Measurements from ENCODE around the gene CMSS1.
"Not testable (repeated sequence)": the region's sequence is repeated elsewhere in the genome, so short reads cannot be mapped to it uniquely, and the experiment has no call there.

The CMSS1 gene

GRCh38 chr3:100083209-100083608 is 265.5 kb downstream of the CMSS1 start:
- DNase-seq (ENCODE audit: low spot score) = no peak

GRCh38 chr3:100084100-100084806 is 266.6 kb downstream of the CMSS1 start:
- no peak for DNase-seq (ENCODE audit: low spot score)

GRCh38 chr3:100086401-100086800 is 268.7 kb downstream of the CMSS1 start:
- DNase-seq (ENCODE audit: low spot score) = no peak

- peak; percentile 91 for DNase-seq (ENCODE audit: low spot score)
Observed at GRCh38 chr3:100087198-100087597, 269.5 kb downstream of the CMSS1 start.

- no peak for DNase-seq (ENCODE audit: low spot score)
Observed at GRCh38 chr3:100088735-100089368, 271.2 kb downstream of the CMSS1 start.

GRCh38 chr3:100089812-100090668 is 272.4 kb downstream of the CMSS1 start:
- peak; percentile 67 for DNase-seq (ENCODE audit: low spot score)

GRCh38 chr3:100090669-100091005 is 273.0 kb downstream of the CMSS1 start:
- no peak for DNase-seq (ENCODE audit: low spot score)

GRCh38 chr3:100093831-100094230 is 276.2 kb downstream of the CMSS1 start:
- no peak for DNase-seq (ENCODE audit: low spot score)

GRCh38 chr3:100096286-100096685 is 278.6 kb downstream of the CMSS1 start:
- DNase-seq (ENCODE audit: low spot score) = not testable (repeated sequence)

- peak; percentile 19 for DNase-seq (ENCODE audit: low spot score)
Observed at GRCh38 chr3:100096866-100097265, 279.2 kb downstream of the CMSS1 start.

- peak; percentile 42 for DNase-seq (ENCODE audit: low spot score)
Observed at GRCh38 chr3:100097919-100098783, 280.5 kb downstream of the CMSS1 start.

- DNase-seq (ENCODE audit: low spot score) = no peak
Observed at GRCh38 chr3:100098784-100099070, 281.1 kb downstream of the CMSS1 start.

- DNase-seq (ENCODE audit: low spot score) = no peak
Observed at GRCh38 chr3:100099621-100100020, 282.0 kb downstream of the CMSS1 start.

- DNase-seq (ENCODE audit: low spot score) = peak; percentile 25
Observed at GRCh38 chr3:100100425-100100824, 282.8 kb downstream of the CMSS1 start.

- no peak for DNase-seq (ENCODE audit: low spot score)
Observed at GRCh38 chr3:100102757-100103156, 285.1 kb downstream of the CMSS1 start.

- peak; percentile 70 for DNase-seq (ENCODE audit: low spot score)
Observed at GRCh38 chr3:100103558-100104441, 286.1 kb downstream of the CMSS1 start.

GRCh38 chr3:100104442-100104798 is 286.8 kb downstream of the CMSS1 start:
- DNase-seq (ENCODE audit: low spot score) = no peak

- DNase-seq (ENCODE audit: low spot score) = no peak
Observed at GRCh38 chr3:100104817-100105413, 287.3 kb downstream of the CMSS1 start.

GRCh38 chr3:100105501-100105900 is 287.8 kb downstream of the CMSS1 start:
- DNase-seq (ENCODE audit: low spot score) = peak; percentile 25

GRCh38 chr3:100106094-100106493 is 288.4 kb downstream of the CMSS1 start:
- peak; percentile 3 for DNase-seq (ENCODE audit: low spot score)
